HK-2 (cell line): Measurements from ENCODE around the gene TOP2A.
A peak's percentile ranks its signal among the peaks of the same experiment; 100 is the strongest.
"Not testable (repeated sequence)": the region's sequence is repeated elsewhere in the genome, so short reads cannot be mapped to it uniquely, and the experiment has no call there.

Experiments used
- DNase-seq: peaks from one replicate; pipeline ENCODE4 v3.0.0-alpha.2; 2018; ENCODE audit not compliant: unreplicated experiment

Gene TOP2A

DNA sequence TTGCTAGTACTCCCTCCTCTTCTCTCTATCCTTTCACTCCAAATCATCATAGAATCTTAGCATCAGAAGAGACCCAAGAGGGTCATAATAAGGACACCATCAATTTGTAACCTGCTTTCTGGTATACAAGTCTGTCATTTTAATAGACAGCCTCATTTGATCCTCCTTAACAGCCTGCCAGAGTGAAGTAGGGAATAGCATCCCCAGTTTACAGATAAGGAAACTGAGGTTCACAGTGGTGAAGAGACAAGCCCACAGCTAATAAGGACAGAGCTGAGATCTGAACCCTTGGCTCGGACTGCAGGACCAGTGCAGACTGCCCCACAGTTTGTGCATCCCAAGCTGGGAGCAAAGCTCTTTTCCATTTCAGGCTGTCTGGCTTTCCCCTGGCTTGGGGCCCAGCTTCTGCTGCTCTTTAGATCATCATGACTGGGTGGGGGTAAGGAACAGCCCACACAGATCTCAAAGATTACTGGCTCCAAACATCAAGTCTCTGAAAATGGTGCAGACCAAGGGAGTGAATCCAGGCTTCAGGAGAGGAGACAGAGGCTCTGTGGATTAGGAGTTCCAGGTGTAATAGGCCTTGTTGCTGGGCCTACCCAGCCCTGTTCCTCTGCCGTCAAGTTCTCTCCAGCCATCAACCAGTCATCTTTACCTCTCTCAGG, 15.3 kb upstream of the TOP2A start:
- DNase-seq: no peak

DNA sequence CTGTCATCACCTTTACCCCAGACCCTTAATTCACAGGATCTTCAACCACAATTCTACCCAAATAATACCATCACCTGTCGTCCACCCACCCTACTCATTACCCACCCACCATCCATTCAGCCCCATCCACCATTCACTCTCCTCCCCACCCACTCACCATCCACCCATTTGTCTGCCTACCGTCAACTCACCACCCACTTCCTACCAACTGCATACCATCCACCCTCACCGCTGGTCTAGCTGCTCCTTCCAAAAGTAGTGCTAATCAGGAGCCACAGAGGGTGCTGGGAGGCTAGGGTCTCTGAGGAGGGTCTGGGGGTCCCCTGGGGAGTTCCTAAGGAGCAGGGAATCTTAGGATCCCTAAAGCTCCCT, 13.5 kb upstream of the TOP2A start:
- DNase-seq: no peak

DNA sequence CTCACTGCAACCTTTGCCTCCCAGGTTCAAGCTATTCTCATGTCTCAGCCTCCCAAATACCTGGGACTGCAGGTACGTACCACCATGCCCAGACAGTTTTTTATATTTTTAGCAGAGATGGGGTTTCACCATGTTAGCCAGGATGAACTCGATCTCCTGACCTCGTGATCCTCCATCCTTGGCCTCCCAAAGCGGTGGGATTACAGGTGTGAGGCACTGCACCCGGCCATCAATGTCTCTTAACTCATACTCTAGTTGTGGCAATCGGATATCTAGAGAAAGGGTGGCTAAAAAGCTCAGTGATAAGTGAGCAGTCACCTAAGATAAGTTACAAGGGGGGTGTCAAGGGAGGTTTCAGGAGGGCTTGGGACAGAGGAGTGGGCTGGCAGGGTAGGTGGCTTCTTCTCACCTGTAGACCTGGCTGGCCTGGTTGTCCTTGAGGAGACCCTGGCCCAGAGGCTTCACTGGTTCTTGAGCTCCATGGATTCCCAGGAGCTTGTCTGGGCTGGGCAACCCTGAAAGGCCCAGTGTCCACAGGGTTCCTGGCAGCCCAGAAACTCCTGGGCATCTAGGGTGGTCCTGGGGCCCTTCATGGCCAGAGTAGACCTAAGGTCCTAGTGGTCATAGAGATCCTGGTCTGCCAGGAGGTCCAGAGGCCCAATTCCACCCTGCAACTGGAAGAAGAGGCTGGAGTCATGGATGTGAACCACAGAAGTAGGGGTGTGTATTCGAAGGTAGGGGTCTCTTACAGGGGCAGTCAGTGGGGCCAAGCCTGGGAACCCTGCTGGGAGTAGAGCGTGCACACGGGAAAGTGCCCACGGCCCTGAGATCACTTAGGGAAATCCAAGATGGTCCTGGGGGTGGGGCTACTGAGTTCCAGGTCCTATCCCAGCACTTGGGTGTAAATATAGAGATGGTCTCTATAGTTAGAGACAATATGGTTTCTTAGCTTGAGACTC, 12.9 kb upstream of the TOP2A start:
- DNase-seq: no peak

DNA sequence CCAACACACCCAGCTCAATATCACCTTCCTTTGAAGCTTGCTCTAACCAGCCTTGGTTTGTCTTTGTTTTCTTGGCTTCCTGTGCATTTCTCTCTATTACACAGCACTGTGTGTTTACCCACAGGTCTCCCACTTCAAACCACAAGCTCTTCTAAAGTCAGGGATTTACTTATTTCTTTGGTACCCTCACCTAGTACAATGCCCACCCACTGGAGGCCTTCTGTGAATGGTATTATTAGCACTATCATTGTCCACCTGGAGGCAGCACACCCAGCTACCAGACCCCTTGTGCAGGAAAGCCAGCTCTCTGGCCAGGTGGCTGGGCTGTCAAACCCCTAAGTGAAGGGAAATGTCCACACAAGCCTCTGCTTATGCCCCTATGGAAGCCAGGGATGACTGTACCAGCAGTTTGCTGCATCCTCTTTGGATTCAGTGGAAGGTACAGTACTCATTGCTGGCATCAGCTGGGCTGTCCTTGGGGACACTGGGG, 9.4 kb upstream of the TOP2A start:
- no peak for DNase-seq

DNA sequence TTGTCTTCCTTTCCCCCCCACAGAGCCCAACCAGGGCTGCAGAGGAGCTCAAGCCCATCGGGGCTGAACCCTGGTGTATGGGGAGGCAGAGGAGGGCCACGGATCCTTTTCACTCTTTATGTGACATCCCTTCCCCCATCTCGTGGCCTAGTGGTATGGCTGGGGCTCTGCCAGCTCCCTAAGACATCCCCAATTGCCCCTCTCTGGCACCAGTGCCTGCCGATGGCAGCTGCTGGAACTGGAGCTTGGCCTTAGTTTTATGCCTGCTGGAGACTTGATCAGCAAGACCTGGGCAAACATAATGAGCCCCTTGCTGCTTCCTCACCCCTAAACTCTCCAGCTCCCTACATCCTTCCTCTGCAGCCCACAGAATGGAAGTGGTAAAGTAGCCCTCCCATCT, 8.0 kb upstream of the TOP2A start:
- no peak for DNase-seq

DNA sequence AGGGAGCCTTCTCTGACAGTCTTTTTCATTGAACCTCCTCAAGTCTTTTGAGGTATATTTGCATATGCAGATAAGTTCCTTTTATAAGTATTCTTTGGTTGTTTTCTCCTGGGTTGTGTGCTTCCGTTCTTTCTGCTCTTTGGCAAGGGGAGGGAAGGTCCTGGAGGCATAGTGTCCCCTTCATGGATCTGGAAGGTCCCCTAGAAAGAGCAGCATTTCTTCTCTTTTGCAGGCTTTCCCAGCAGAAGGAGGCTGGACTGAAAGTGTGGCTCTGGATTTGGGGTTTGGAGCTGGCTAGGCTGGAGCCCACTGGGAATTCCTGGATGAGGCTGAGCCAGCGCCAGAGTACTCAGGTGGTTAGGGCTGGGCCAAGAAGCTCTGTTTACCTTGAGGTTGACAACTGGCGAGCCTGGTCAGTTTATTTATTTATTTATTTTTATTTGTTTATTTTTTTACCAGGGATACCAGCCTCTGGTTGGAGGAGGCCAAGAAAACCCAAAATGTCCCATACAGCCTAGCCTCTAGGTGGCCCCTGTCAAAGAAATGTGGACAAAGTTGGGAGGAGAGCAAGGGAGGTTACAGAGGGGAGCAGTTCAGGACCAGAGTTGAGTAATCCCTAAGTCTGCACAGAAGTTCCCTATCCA, 5.4 kb upstream of the TOP2A start:
- no peak for DNase-seq

DNA sequence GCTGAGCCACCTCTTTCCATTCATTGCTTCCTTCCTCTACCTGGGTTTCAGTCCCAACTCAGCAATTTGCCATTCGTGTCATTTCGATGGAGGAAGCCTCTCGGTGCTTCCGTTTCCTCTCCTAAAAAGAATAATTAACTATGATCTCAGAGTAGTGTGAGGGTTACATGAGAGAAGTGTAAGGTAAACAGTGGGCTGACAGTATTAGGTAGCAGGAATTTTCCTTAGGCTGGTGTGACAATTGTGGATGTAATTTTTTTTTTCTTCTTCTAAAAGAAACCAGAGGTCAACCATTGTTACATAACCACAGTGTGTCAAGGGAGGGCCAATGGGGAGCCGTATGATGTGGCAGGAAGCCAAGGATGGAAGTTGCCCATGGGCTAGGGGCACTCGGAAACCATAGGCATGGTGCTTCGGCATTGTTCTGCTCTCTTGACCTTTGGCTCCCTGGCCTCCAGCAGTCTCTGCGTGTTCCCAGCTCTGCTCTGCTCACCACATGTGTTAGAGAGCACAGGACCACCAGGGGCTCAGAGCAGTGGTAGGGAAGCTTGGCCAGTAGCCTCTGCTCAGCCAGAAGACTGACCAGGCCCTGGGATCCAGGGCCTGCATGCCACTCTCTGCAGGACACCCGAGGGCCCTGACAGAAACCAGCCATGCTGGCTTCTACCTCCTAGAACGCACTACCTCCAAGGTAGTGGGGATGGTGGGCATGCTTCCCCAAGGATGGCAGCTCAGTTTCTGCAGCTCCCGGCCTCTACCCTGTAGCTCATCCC, 2.0 kb upstream of the TOP2A start:
- peak; percentile 36 for DNase-seq

DNA sequence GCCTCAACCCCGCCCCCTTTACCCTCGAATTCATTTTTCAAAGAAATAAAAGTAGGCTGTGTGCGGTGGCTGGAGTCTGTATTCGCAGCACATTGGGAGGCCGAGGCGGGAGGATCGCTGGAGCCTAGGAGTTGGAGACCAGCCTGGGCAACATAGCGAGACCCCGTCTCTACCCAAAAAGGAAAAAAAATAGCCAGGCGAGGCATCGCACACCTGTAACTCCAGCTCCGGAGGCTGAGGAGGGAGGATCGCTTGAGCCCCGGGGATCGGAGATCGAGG, 671 bp upstream of the TOP2A start:
- DNase-seq: no peak

DNA sequence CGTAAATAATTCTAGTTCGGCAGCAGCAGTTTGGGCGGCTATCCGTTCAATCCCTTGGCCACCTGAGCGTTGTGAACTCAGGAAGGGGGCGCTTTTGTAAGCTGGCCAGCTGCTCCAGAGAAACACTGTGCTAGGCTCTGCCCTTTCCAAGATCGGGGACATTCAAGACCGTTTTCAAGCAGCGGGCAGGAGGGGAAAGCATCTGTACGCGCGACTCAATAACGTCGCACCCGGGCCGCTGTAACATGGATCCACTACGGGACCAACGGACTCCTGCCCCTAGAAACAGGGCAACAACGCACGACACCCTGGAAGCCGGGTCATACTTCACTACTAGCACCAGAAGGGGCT, 463 bp downstream of the TOP2A start:
- DNase-seq: no peak

DNA sequence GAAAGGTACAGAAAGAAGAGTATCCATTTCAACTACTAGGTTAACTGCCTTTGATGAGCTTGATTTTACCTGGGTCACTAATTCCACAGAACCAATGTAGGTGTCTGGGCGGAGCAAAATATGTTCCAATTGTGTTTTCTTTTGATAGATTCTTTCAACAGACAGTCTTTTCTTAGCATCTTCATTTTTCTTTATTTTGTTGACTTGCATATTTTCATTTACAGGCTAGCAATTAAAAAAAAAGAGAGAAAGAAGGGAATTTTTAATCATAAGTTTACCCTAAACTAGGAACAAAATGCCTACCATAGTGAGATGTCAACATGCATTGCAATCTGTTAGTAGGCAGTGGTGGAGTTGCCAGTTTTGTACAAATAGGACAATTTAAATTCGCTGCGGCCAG, 1.0 kb downstream of the TOP2A start:
- DNase-seq: no peak

DNA sequence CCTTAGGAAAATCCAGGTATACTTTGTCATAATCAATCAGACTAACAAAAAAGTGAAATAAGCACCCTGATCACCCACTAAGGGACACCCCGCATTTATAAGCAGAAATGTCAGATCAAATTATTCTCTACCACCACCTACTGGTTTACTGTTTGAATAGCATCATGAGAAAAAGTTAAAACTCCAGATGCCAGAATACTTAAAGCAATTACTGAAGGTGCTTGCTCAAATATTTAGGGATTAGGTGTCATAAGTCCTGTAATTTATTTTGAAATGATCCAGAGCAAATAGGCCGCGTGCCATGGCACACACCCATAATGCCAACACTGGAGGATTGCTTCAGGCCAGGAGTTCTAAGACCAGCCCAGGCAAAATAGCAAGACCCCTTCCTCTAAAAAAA, 2.3 kb downstream of the TOP2A start:
- no peak for DNase-seq

DNA sequence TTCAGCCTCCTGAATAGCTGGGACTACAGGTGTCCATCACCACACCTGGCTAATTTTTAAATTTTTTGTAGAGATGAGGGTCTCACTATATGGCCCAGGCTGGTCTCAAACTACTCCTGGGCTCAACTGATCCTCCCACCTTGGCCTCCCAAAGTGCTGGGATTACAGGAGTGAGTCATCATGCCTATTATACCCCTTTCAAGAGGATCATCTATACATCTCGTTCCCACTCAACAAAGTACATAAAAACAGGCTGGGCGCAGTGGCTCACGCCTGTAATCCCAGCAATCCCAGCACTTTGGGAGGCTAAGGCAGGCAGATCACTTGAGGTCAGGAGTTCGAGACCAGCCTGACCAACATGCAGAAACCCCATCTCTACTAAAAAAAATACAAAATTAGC, 3.4 kb downstream of the TOP2A start:
- DNase-seq: not testable (repeated sequence)

DNA sequence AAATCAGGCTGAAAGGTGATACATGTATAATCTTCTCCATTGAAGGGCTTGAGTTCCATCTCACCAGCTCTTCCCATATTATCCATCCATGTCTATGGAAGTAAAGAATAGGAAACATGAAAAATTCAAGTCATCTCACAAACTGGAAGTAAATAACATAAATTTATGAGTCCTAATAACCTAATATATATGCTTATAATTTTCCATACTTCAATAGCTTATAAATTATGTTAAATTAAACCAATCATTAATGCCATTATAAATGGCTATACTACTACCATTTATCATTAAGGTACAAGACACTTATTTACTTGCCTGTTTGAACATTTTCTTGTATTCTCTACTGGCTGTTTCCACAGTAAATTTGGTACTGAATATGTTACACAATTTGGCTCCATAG, 4.8 kb downstream of the TOP2A start:
- DNase-seq: no peak

DNA sequence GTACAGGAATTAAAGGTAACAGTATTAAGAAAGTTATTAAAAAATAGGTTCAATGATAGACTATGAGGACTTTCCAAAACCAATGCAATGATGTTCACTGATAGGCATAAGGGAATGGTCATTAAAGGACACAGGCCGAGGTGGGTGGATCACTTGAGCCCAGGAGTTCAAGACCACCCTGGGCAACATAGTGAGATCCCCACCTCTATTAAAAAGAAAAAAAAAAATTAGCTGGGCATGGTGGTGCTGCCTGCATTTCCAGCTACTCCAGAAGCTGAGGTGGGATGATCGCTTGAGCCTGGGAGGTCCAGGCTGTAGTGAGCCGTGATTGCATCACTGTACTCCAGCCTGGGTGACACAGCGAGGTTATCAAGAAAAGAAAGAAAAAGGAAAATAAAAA, 5.9 kb downstream of the TOP2A start:
- DNase-seq: no peak

DNA sequence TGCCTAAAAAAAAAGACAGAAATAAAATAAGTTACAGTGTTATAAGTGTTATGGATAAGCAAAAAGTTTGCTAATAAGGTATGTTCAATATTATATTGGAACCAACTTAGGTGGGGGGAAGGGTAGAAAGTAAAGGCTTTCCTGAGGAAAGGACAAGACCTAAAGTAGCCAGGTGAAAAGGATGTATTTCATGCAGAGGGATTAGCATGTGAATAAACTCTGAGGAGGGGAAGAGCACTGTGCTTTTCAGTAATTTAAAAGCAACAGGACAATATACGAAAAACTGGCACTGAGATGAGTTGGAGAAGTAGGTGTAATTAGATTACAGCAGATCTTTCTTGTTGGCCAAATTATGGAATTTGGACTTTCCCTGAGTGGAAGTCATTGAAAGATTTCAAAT, 7.6 kb downstream of the TOP2A start:
- no peak for DNase-seq

DNA sequence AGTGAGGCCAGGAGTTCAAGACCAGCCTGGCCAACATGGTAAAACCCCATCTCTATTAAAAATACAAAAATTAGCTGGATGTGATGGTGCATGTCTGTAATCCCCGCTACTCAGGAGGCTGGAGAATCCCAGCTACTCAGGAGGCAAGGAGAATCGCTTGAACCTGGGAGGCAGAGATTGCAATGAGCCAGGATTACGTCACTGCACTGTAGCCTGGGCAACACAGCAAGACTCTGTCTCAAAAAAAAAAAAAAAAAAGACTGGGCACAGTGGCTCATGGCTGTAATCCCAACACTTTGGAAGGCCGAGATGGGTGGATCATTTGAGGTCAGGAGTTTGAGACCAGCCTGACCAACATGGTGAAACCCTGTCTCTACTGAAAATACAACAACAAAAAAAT, 8.2 kb downstream of the TOP2A start:
- not testable (repeated sequence) for DNase-seq

DNA sequence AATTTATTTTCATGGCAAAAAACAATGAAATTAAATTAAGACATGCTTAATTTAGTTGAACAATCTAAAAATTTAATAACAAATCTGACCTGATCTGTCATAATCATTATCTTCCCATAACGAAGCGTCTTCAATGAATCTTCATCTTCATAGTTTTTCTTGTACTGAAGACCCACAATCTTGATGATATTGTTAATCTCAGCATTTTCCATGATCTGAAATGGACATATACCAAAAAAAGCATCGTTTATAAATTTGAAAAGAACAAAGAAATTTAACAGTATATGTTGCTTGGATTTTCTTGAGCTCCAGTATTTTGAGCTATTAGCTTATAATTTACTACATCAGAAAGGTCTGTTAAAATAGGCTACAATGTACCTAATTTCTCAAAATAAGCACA, 10.2 kb downstream of the TOP2A start:
- no peak for DNase-seq

DNA sequence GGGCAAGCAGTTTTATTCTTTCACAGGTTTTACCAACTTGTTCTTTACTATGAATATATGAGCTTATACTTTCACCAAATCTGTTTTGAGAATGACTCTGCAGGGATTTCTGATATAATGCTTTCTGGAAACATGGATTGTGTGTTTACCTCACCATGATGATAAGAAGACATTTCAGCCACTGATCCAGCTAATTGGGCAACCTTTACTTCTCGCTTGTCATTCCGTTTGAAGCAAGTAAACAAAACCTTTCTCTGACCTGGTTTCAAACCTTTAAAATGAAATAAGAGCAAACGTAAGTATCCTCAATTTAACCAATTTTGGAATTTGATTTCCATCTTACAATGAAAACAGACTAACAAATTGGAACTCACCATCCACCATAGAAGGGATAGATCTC, 13.7 kb downstream of the TOP2A start:
- DNase-seq: no peak

DNA sequence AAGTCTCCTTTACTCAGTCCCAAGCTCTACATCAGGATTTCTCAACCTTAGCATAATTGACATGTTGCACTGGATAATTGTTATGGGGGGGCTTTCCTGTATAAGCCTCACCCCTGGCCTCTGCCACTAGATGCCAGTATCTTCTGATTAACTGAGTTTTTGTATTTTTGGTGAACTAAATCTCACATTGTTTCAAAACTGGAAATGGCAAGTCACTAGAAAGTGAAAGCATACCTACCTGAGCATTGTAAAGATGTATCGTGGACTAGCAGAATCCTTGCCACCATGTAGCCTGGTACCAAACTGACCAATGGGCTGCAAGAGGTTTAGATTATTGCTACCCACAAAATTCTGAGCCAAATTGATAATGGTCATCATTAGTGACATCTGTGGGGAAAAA, 15.0 kb downstream of the TOP2A start:
- DNase-seq: no peak

DNA sequence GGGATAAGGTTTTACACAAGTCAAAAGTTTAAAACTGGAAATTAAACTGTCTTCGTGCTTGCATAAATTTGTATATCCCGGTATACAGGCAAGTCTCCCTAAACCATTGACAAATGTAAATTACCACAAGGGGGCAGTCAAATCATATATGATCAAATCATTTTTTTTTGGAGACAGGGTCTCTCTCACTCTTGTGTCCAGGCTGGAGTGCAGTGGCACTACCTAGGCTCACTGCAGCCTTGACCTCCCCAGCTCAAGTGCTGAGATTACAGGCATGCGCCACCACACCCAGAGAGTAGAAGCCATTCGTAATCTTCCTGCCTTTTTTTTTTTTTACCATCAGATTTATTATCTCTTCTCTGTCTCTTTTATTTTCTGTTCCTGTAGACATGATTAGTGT, 18.5 kb downstream of the TOP2A start:
- DNase-seq: no peak

DNA sequence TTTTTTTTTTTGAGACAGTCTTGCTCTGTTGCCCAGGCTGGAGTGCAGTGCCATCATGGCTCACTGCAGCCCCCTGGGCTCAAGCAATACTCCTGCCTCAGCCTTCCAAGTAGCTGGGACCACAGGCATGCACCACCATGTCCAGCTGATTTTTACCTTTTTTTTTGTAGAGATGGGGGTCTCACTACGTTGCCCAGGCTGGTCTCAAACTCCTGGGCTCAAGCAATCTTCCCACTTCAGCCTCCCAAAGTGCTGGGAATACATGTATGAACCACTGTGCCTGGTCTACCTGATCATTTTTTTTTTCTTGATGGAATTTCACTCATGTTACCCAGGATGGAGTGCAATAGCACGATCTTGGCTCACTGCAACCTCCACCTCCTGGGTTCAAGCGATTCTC, 31.1 kb downstream of the TOP2A start:
- not testable (repeated sequence) for DNase-seq

DNA sequence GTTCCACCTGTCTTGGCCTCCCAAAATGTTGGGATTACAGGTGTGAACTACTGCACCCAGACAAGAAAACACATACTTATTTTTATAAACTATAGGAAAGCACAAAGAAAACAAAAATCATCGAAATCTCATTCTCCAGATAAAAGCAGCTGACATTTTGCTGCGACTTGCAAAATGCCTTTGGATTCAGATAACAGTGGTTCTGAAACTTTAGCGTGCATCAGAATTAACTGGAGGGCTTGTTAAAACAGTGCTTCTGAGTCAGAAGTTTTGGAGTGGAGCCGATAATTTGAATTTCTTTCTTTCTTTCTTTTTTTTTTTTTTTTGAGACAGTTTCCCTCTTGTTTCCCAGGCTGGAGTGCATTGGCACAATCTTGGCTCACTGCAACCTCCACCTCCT, 35.4 kb downstream of the TOP2A start:
- no peak for DNase-seq
